NCI-H345 treated with DMSO at 0.1 percent for 48 hours (cell line): ENCODE measurements around the gene IL3RA.

Source experiments
- DNase-seq: peaks from one replicate; lab custom pipeline; 2025; ENCODE audit not compliant: unreplicated experiment; lab: John Stamatoyannopoulos, UW

Gene IL3RA

GRCh38 chrX:1380672-1381233, 44.2 kb downstream of the IL3RA start:
- DNase-seq = no peak

GRCh38 chrX:1384658-1385252, 48.2 kb downstream of the IL3RA start:
- no peak for DNase-seq

GRCh38 chrX:1385253-1386223, 49.0 kb downstream of the IL3RA start:
- no peak for DNase-seq

DNA sequence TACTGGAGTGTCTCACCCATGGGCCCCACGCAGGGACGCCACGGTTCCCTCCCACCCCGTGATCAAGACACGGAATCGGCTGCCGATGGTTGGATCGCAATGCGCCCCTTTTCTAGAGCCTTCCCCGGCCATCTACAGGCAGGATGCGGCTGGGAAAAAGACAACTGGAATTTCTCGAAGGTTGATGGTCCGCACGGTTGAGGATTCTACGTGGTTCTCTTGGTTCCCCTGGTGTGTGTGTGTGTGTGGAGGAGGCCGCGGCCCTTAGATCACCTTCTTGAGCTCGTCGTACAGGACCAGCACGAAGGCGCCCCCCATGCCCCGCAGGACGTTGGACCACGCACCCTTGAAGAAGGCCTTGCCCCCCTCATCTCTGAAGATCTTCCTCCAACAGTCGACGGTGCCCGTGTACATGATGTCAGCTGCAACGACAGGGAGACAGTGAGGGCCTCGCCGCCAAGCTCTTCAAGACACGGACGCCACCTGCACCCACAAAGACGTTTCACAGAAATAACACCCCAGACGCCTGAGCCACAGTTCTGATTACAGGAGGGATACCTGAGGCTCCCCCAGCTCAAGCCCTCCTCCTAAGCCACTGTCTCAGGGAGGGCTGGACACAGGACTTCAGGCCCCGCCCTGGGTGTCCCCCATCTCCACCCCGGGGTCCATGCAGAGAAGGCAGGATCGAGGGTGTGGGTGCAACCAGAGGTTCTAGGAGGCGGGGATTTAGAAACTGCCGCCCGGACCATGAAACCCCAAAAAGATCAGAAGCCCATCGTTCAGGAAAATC, 49.9 kb downstream of the IL3RA start:
- no peak for DNase-seq

GRCh38 chrX:1387141-1387776, 50.7 kb downstream of the IL3RA start:
- DNase-seq = no peak

- DNase-seq = no peak
Measured at GRCh38 chrX:1388651-1389050, 52.1 kb downstream of the IL3RA start.

GRCh38 chrX:1389181-1389992, 52.8 kb downstream of the IL3RA start:
- DNase-seq = no peak

GRCh38 chrX:1389993-1390285, 53.4 kb downstream of the IL3RA start:
- no peak for DNase-seq

- DNase-seq = no peak
Measured at GRCh38 chrX:1390621-1391369, 54.2 kb downstream of the IL3RA start.

DNA sequence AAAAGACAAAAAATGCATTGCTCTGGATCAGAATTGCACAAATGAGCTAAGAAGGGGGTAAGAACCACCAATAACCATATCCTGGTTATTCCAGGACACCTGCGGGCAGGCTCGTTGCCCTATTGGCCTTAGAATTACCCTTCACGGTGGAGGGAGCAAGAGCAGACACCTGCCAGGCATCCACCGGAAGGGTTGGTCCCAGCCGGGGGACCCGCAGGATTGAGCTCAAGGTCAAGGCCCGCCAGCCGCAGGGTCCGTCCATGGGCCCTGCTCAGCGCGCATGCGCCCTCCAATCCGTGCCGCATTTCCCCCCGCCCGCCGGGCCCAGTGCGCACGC, 54.8 kb downstream of the IL3RA start:
- no peak for DNase-seq

- no peak for DNase-seq
Measured at GRCh38 chrX:1391707-1392375, 55.3 kb downstream of the IL3RA start, which contains the start of gene SLC25A6. Gene SLC25A6, minus strand, starts transcription at chrX:1392113. Its CDS starts 104 bp downstream, at chrX:1392009.

DNA sequence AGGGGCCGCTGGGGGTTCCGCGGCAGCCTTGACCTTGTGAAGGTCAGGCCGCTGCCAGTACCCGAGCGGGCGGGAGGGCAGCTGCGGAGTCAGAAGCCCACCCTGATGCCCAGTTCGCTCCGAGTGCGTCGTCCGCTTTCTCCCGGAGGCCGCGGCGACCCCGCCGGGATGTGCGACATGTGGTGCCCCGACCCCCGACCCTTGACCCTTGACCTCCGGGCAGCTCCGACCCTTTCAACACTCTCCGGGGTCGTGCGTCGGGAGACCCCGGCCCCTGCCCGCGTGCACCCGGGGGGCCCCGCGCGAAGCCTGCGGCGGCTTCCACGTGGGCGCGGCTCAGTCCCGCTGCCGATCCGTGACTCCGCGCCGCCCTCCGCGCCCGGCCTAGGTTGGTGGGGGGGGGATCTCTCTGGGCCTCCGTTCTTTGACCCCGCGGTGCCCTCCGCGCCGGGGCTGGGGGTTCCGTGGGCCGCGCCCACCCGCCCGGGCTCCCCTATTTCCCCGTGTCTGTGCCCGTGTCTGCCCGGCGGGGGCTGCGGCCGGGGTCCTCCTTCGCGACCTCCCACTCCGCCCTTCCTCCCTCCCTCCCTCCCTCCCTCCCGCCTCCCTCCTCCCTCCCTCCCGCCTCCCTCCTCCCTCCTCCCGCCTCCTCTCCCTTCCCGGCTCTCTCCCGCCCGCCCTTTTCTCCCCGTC, 55.9 kb downstream of the IL3RA start:
- DNase-seq = no peak

DNA sequence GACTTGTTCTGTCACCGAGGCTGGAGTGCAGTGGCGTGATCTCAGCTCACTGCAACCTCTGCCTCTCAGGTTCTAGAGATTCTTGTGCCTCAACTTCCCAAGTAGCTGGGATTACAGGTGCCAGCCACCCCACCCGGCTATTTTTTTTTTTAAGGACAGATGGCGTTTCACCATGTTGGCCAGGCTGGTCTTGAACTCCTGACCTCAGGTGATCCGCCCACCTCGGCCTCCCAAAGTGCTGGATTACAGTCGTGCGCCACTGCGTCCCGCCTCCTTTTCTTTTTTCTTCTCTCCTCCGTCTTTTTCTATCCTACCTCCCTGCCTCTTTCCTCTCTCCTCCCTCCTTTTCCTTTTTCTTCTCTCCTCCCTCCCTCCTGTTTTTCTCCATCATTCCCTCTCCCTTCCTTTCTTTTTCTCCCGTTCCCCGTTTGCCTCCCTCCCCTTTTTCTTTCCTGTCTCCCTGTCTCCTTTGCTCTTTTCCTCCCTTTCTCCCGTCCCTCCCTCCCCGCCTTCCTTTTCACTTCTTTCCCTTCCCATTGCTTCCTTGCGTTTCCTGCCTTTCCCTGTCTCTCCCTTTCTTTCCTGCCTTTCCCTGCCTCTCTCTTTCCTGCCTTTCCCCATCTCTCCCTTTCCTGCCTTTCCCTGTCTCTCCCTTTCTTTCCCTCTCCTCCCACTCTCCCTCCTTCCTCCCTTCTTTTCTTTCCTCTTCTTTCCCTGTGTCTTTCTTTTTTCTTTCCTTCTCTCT, 57.5 kb downstream of the IL3RA start:
- DNase-seq = no peak

GRCh38 chrX:1394731-1395501, 58.3 kb downstream of the IL3RA start:
- no peak for DNase-seq

GRCh38 chrX:1395646-1396216, 59.1 kb downstream of the IL3RA start:
- DNase-seq = no peak

DNA sequence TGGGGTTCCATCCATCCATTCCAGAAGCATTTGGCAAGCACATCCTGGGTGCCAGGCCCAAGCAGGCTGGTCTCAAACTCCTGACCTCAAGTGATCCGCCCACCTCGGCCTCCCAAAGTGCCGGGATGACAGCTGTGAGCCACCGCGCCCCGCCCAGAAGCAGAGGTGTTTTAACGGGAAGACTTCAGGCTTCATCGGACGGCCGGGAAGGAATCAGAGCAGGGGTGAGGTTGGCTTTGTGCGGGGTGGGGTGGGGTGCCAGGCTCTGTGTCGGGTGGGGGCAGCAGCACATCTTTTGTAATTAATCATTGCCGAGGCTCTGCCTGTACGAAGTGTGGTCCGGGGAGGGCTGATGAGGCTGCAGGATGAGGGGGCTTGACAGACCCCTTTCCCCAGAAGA, 60.4 kb downstream of the IL3RA start:
- DNase-seq = no peak
